SK-N-SH (cell line): ENCODE results near the gene JAKMIP3. TPM values are rescaled to one million over a fixed set of nuclear protein-coding genes. Genes with fewer than 3 reads are reported as not detected.

Source experiments
- CTCF ChIA-PET: fragments of 300-600, 350-600 bp; formaldehyde crosslinking; extraction: SDS; loops from one replicate; lab custom pipeline; 2021; lab: Yijun Ruan, JAX
- POLR2A ChIA-PET: fragments of 350-600 bp; sonication (Branson Sonifier 250); formaldehyde crosslinking; extraction: SDS; loops from one replicate; lab custom pipeline; 2020; ENCODE audit warnings: antibody characterized with exemption, inconsistent platforms; lab: Yijun Ruan, JAX
- DNase-seq: peaks from one replicate; pipeline ENCODE4 v3.0.0; 2012
- H2AFZ ChIP-seq: fragments of 200-600 bp; sonication (generic); 2 replicates; pipeline ENCODE4 v1.8.1; 2016; ENCODE audit warnings: antibody characterized with exemption, mild to moderate bottlenecking, low read depth
- H3F3A ChIP-seq: fragments of 200-600 bp; sonication (generic); replicated peaks from 2 replicates; pipeline ENCODE3; 2016; ENCODE audit warnings: antibody characterized with exemption, mild to moderate bottlenecking; ENCODE audit not compliant: insufficient read depth
- H3K27ac ChIP-seq, 2 experiments: fragments of 200-500 bp in 1 of 2; fragments of 200-600 bp in 1 of 2; sonication (Bioruptor generic) in 1 of 2; sonication (generic), shearing (Covaris generic) in 1 of 2; 2 replicates each; pipeline versions ENCODE4 v1.5.1 to v1.6.1; 2014 to 2016; ENCODE audit warnings: low read depth in 2 of 2, inconsistent platforms in 1 of 2, low read length in 1 of 2, mild to moderate bottlenecking in 1 of 2, mixed read lengths in 1 of 2
- H3K27me3 ChIP-seq: fragments of 200-600 bp; sonication (generic), shearing (Covaris generic); 2 replicates; pipeline ENCODE4 v1.6.1; 2016; ENCODE audit warnings: mixed run types; ENCODE audit not compliant: insufficient read depth
- H3K36me3 ChIP-seq, 2 experiments: fragments of 200-500 bp in 1 of 2; fragments of 200-600 bp in 1 of 2; sonication (Bioruptor generic) in 1 of 2; sonication (generic) in 1 of 2; replicated peaks in 1 of 2; 2 replicates each; pipeline versions ENCODE3 to v1.5.1; 2014 to 2016; ENCODE audit warnings: low read length in 1 of 2, mild to moderate bottlenecking in 1 of 2; ENCODE audit not compliant: insufficient read depth in 2 of 2, control insufficient read depth in 1 of 2
- H3K4me1 ChIP-seq, 2 experiments: fragments of 200-500 bp in 1 of 2; fragments of 200-600 bp in 1 of 2; sonication (Bioruptor generic) in 1 of 2; sonication (generic), shearing (Covaris generic) in 1 of 2; 2 replicates each; pipeline versions ENCODE4 v1.5.1 to v1.6.1; 2014 to 2016; ENCODE audit warnings: low read depth in 1 of 2, low read length in 1 of 2, mixed run types in 1 of 2; ENCODE audit not compliant: insufficient read depth in 2 of 2, control insufficient read depth in 1 of 2
- H3K4me2 ChIP-seq: fragments of 200-600 bp; sonication (generic), shearing (Covaris generic); 2 replicates; pipeline ENCODE4 v1.6.1; 2017; ENCODE audit warnings: mixed run types
- H3K4me3 ChIP-seq, 2 experiments: fragments of 200-500 bp in 1 of 2; fragments of 200-600 bp in 1 of 2; sonication (Bioruptor generic) in 1 of 2; sonication (generic), shearing (Covaris generic) in 1 of 2; 2 replicates each; pipeline versions ENCODE4 v1.5.1 to v1.8.1; 2014 to 2016; ENCODE audit warnings: low read depth in 2 of 2, inconsistent platforms in 1 of 2, low read length in 1 of 2, mild to moderate bottlenecking in 1 of 2, mixed read lengths in 1 of 2, moderate library complexity in 1 of 2
- H3K79me2 ChIP-seq: fragments of 200-600 bp; sonication (generic); 2 replicates; pipeline ENCODE4 v1.8.1; 2017; ENCODE audit warnings: mild to moderate bottlenecking; ENCODE audit not compliant: insufficient read depth
- H3K9ac ChIP-seq: fragments of 200-600 bp; sonication (generic); 2 replicates; pipeline ENCODE4 v1.6.1; 2017; ENCODE audit warnings: mixed run types
- H3K9me2 ChIP-seq: fragments of 200-600 bp; sonication (generic); 2 replicates; pipeline ENCODE4 v1.6.1; 2017; ENCODE audit warnings: mixed run types
- H3K9me3 ChIP-seq: fragments of 200-600 bp; sonication (generic); 2 replicates; pipeline ENCODE4 v1.6.1; 2017; ENCODE audit warnings: mixed run types, mild to moderate bottlenecking, moderate library complexity
- H4K20me1 ChIP-seq: fragments of 200-600 bp; sonication (generic); 2 replicates; pipeline ENCODE4 v1.6.1; 2017; ENCODE audit warnings: mild to moderate bottlenecking, mixed run types; ENCODE audit not compliant: insufficient read depth
- CHD2 ChIP-seq: fragments of 150-350 bp; IDR thresholded peaks from 2 replicates; pipeline ENCODE4 v1.6.1; 2018; ENCODE audit warnings: low read length; ENCODE audit not compliant: partially characterized antibody
- CTCF ChIP-seq: fragments of 200-600 bp; sonication (generic); IDR thresholded peaks from 2 replicates; pipeline ENCODE4 v1.6.1; 2017; ENCODE audit warnings: antibody characterized with exemption, mild to moderate bottlenecking, moderate library complexity
- GABPA ChIP-seq: IDR thresholded peaks from 2 replicates; pipeline ENCODE4 v1.4.0; 2012; ENCODE audit warnings: low read depth, mild to moderate bottlenecking
- MEF2A ChIP-seq: IDR thresholded peaks from 2 replicates; pipeline ENCODE4 v1.4.0; 2012; ENCODE audit warnings: low read depth, borderline replicate concordance
- NRF1 ChIP-seq: IDR thresholded peaks from 2 replicates; pipeline ENCODE4 v1.6.1; 2012; ENCODE audit warnings: low read depth, mild to moderate bottlenecking, low read length
- REST ChIP-seq: IDR thresholded peaks from 2 replicates; pipeline ENCODE4 v1.6.1; 2012; ENCODE audit warnings: mild to moderate bottlenecking, low read depth, low read length, moderate library complexity
- RFX5 ChIP-seq: IDR thresholded peaks from 2 replicates; pipeline ENCODE4 v1.6.1; 2012; ENCODE audit warnings: mild to moderate bottlenecking, improper control_type of control experiment, low read length
- SIN3A ChIP-seq: IDR thresholded peaks from 2 replicates; pipeline ENCODE4 v1.6.1; 2012; ENCODE audit warnings: low read depth, mild to moderate bottlenecking, low read length, moderate library complexity, borderline replicate concordance
- TCF12 ChIP-seq: IDR thresholded peaks from 2 replicates; pipeline ENCODE4 v1.4.0; 2012
- ZBTB33 ChIP-seq: IDR thresholded peaks from 2 replicates; pipeline ENCODE4 v1.4.0; 2012; ENCODE audit warnings: low read depth, borderline replicate concordance
- WGBS: methylation state at CpG from one replicate; pipeline ENCODE4 v1.1.6; 2017; ENCODE audit warnings: low lambda C conversion rate; 5-methylcytosine and 5-hydroxymethylcytosine counted together
- polyA plus RNA-seq, 3 experiments: library from polyadenylated mRNA; depleted of rRNA; stranded (reverse); fragments of >200 nt; gene quantifications; 2 replicates each; pipeline ENCODE4 v1.2.3, GENCODE V29; 2012

Gene JAKMIP3
- polyA plus RNA-seq, 1 of the 3 experiments (the other 2 are of a cell fraction) = 0.02 TPM

GRCh38 chr10:132102717-132103110 lies 37.0 kb downstream of the JAKMIP3 start:
- Histone ChIP-seq H3K4me1 (no peaks in the 10 kb centered on the region), H3K9ac (no peak overlapping the region), H3K27me3 (no peaks in the 10 kb centered on the region), H2AFZ (no peak overlapping the region), H3K36me3 (no peaks in the 10 kb centered on the region), H3K9me3 (no peaks in the 10 kb centered on the region), H3K27ac (no peak overlapping the region), H3K4me3 (no peak overlapping the region), H3K4me2 (no peak overlapping the region), H3K9me2 (no peaks in the 10 kb centered on the region), H3F3A (no peaks in the 10 kb centered on the region), H4K20me1 (no peaks in the 10 kb centered on the region), H3K79me2 (no peaks in the 10 kb centered on the region)
- TF ChIP-seq SIN3A (no peak), ZBTB33 (no peak), TCF12 (no peak), MEF2A (no peak), CHD2 (no peak)
- ChIA-PET POLR2A (no interaction called here), CTCF (interaction anchor here (1.2 to 2.8 kb wide), 2 partner anchors 40 to 44 kb away, joined by 3 to 12 read pairs; no protein-coding TSS in a partner anchor)
- 53% methylated on average over 8 of the region's 8 CpGs for WGBS
- no peak for DNase-seq

- ChIA-PET CTCF (interaction anchor here (1.1 to 2.8 kb wide), 2 partner anchors 39 to 229 kb away, joined by 3 to 12 read pairs; no protein-coding TSS in a partner anchor), POLR2A (no interaction called here)
- no peaks in the 10 kb centered on the region for H3K79me2 ChIP-seq
- H2AFZ ChIP-seq = no peak overlapping the region
- H3K27ac ChIP-seq = no peak overlapping the region
- no peaks in the 10 kb centered on the region for H3K9me3 ChIP-seq
- no peaks in the 10 kb centered on the region for H4K20me1 ChIP-seq
- no peaks in the 10 kb centered on the region for H3K36me3 ChIP-seq
- H3K9ac ChIP-seq = no peak overlapping the region
- DNase-seq = no peak
- no peaks in the 10 kb centered on the region for H3K9me2 ChIP-seq
- TF ChIP-seq NRF1 (no peak), RFX5 (no peak), CTCF (no peak), REST (no peak), MEF2A (no peak), TCF12 (no peak), GABPA (no peak), CHD2 (no peak)
- no peaks in the 10 kb centered on the region for H3F3A ChIP-seq
- no peak overlapping the region for H3K4me2 ChIP-seq
- 49% methylated on average over 6 of the region's 7 CpGs for WGBS
- no peaks in the 10 kb centered on the region for H3K27me3 ChIP-seq
- no peaks in the 10 kb centered on the region for H3K4me1 ChIP-seq
- no peak overlapping the region for H3K4me3 ChIP-seq
These were observed 37.6 kb downstream of the JAKMIP3 start for GRCh38 chr10:132103116-132103910.
